ENCODE data around the gene TNFAIP3.
"Not testable (repeated sequence)": the region's sequence is repeated elsewhere in the genome, so short reads cannot be mapped to it uniquely, and the experiment has no call there.

DNA sequence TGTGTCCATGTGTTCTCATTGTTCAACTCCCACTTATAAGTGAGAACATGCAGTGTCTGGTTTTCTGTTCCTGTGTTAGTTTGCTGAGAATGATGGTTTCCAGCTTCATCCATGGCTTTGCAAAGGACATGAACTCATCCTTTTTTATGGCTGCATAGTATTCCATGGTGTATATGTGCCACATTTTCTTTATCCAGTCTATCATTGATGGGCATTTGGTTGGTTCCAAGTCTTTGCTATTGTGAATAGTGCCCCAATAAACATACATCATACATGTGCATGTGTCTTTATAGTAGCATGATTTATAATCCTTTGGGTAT is 17.8 kb downstream of the TNFAIP3 start:
- TF ChIP-seq CTCF (IDR thresholded peaks at IDR 0.05; ENCODE audit: insufficient read depth, low read depth, low read length); EZH2 (IDR thresholded peaks at IDR 0.05; ENCODE audit: insufficient read depth, low read length): not testable (repeated sequence)

Data from astrocyte (in vitro differentiated cells and primary cell).